ENCODE measurements around the gene MBP. TPM values are rescaled to one million over a fixed set of nuclear protein-coding genes. Genes with fewer than 3 reads are reported as not detected.

MBP gene
- total and polyA plus RNA-seq, 2 of the 4 experiments (the other 2 are of a cell fraction) = 0.72 to 0.90 TPM

DNA sequence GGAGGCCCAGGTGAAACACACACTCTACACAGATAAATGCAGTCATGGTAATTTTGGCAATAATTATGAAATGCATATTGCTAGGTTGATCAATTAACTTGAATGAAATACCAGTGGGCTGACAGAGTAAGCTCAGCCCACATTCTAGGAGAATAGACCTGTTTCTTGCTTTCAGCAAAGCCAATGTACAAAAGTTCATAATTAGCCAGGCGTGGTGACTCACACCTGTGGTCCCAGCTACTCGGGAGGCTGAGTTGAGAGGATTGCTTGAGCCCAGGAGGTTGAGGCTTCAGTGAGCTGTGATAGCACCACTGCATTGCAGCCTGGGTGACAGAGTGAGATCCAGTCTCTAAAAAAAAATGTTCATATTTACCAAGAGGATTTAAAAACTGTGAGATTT, 15.7 kb upstream of the MBP start:
- Histone ChIP-seq H3K79me1 (ENCODE audit: low read depth in 1 of 2, low read length in 2 of 2) (no peaks in the 10 kb centered on the region), H4K5ac (ENCODE audit: low read depth, low read length) (no peak overlapping the region), H3K14ac (replicated peaks; ENCODE audit: low read depth, low read length) (no peak overlapping the region), H3K27ac (ENCODE audit: insufficient read depth, low read length) (no peak overlapping the region), H2BK20ac (ENCODE audit: low read depth, low read length) (no peak overlapping the region), H4K20me1 (ENCODE audit: insufficient read depth, low read length) (no peaks in the 10 kb centered on the region), H2BK15ac (ENCODE audit: low read depth, low read length) (no peak overlapping the region), H2BK120ac (ENCODE audit: low read depth, low read length) (no peak overlapping the region), H3K56ac (ENCODE audit: extremely low read depth, insufficient read depth, low read length) (no peak overlapping the region), H3K4ac (ENCODE audit: low read depth, low read length) (no peak overlapping the region), H3K23ac (ENCODE audit: low read depth, low read length) (no peak overlapping the region), H2AFZ (replicated peaks; ENCODE audit: low read length, poor library complexity) (no peak overlapping the region), H4K91ac (ENCODE audit: insufficient read depth, low read depth, low read length) (no peak overlapping the region), H2AK9ac (replicated peaks; ENCODE audit: low read depth, low read length, poor library complexity) (no peak overlapping the region), H3K4me1 (ENCODE audit: control insufficient read depth, insufficient read depth, low read length) (no peaks in the 10 kb centered on the region; the same call in 1 of the 2 replicates), H2AK5ac (ENCODE audit: low read depth, low read length) (no peak overlapping the region), H2BK5ac (ENCODE audit: low read depth, low read length, poor library complexity, severe bottlenecking) (no peak overlapping the region), H3K9ac (ENCODE audit: low read depth, low read length) (no peak overlapping the region), H3K9me1 (ENCODE audit: insufficient read depth, low read length) (no peaks in the 10 kb centered on the region), H3K4me2 (ENCODE audit: low read depth, low read length) (no peak overlapping the region), H4K8ac (ENCODE audit: low read depth in 2 of 2, low read length in 2 of 2) (no peak overlapping the region), H3K4me3 (ENCODE audit: insufficient read depth, low read depth, low read length) (no peak overlapping the region), H3K27me3 (ENCODE audit: control insufficient read depth, insufficient read depth, low read length) (no peaks in the 10 kb centered on the region; the same call in 1 of the 2 replicates), H3K36me3 (ENCODE audit: control insufficient read depth, insufficient read depth, low read length) (no peaks in the 10 kb centered on the region), H3K9me3 (ENCODE audit: control insufficient read depth, insufficient read depth, low read length) (peaks cover 3% of the 10 kb centered on the region; the same call in 1 of the 2 replicates), H3K18ac (ENCODE audit: low read depth, low read length) (no peak overlapping the region)
- CTCF ChIA-PET = no interaction called here
- TF ChIP-seq NFE2L2 (IDR thresholded peaks at IDR 0.05; ENCODE audit: low read depth, low read length) = no peak
- TF ChIP-seq MAZ (IDR thresholded peaks at IDR 0.05; ENCODE audit: borderline replicate concordance, low read depth, low read length) = no peak
- no peak for TF ChIP-seq RFX5 (IDR thresholded peaks at IDR 0.05; ENCODE audit: low read depth, low read length)
- TF ChIP-seq POLR2A (IDR thresholded peaks at IDR 0.05; ENCODE audit: low read depth, low read length) = no peak
- no peak for TF ChIP-seq CHD1 (IDR thresholded peaks at IDR 0.05; ENCODE audit: low read depth, low read length)
- TF ChIP-seq, protein P1, sequence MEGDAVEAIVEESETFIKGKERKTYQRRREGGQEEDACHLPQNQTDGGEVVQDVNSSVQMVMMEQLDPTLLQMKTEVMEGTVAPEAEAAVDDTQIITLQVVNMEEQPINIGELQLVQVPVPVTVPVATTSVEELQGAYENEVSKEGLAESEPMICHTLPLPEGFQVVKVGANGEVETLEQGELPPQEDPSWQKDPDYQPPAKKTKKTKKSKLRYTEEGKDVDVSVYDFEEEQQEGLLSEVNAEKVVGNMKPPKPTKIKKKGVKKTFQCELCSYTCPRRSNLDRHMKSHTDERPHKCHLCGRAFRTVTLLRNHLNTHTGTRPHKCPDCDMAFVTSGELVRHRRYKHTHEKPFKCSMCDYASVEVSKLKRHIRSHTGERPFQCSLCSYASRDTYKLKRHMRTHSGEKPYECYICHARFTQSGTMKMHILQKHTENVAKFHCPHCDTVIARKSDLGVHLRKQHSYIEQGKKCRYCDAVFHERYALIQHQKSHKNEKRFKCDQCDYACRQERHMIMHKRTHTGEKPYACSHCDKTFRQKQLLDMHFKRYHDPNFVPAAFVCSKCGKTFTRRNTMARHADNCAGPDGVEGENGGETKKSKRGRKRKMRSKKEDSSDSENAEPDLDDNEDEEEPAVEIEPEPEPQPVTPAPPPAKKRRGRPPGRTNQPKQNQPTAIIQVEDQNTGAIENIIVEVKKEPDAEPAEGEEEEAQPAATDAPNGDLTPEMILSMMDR (conservative IDR thresholded peaks at IDR 0.05; ENCODE audit: low read depth, low read length) = no peak
- TF ChIP-seq MAFK (IDR thresholded peaks at IDR 0.05; ENCODE audit: low read depth, low read length) = no peak
- TF ChIP-seq, protein P2, sequence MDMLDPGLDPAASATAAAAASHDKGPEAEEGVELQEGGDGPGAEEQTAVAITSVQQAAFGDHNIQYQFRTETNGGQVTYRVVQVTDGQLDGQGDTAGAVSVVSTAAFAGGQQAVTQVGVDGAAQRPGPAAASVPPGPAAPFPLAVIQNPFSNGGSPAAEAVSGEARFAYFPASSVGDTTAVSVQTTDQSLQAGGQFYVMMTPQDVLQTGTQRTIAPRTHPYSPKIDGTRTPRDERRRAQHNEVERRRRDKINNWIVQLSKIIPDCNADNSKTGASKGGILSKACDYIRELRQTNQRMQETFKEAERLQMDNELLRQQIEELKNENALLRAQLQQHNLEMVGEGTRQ (IDR thresholded peaks at IDR 0.05; ENCODE audit: low read depth, low read length) = no peak
- TF ChIP-seq MXI1 (IDR thresholded peaks at IDR 0.05; ENCODE audit: borderline replicate concordance, low read depth, low read length) = no peak
- no peak for TF ChIP-seq CEBPB (IDR thresholded peaks at IDR 0.05; ENCODE audit: low read depth, low read length)
- no peak for TF ChIP-seq FOS (IDR thresholded peaks at IDR 0.05; ENCODE audit: low read depth, low read length)
- ATAC-seq (ENCODE audit: low read depth) (no peak), DNase-seq (no peak)
- dilution Hi-C loops (cut with HindIII; ENCODE audit: low sequenced_read_pairs, unreplicated experiment) = no loop called here
- intact Hi-C loops (cut with micrococcal nuclease) = no loop called here
- WGBS, 2 experiments (ENCODE audit: extremely low coverage in 2 of 2, insufficient read length in 1 of 2) = no CpG with 5 or more reads among the region's 2 CpGs
- POLR2A ChIA-PET (ENCODE audit: unreplicated experiment) = no interaction called here
- BruUV-seq (replicated peaks) = no TSS peak
- in situ Hi-C loops (cut with MboI; ENCODE audit: low sequenced_read_pairs) = no loop called here

Measured in IMR-90 (cell line).